HG03342 (cell line): ENCODE measurements around the gene C1QTNF1.

Experiments used
- ATAC-seq: cut with Tn5 transposase; IDR thresholded peaks from one replicate; pipeline ENCODE4 v1.9.1; 2021; ENCODE audit warnings: mild to moderate bottlenecking, moderate library complexity; ENCODE audit not compliant: unreplicated experiment

C1QTNF1 gene

DNA sequence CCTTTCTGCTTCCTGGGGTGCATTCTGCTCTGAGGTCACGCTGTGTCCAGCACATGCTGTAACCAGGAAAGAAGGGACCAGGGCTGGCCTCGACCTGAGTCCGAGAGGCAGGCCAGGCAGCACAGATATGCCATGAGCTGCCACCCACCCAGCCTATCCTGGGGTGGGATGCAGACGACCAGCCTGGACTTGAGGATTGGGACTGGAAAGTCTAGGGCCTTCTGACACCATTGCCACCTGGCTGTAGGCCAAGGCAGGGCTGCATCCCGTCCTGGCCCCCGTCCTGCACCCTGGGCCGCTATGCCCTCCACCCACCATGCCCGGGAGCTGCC is 65.0 kb downstream of the C1QTNF1 start:
- ATAC-seq = no peak

DNA sequence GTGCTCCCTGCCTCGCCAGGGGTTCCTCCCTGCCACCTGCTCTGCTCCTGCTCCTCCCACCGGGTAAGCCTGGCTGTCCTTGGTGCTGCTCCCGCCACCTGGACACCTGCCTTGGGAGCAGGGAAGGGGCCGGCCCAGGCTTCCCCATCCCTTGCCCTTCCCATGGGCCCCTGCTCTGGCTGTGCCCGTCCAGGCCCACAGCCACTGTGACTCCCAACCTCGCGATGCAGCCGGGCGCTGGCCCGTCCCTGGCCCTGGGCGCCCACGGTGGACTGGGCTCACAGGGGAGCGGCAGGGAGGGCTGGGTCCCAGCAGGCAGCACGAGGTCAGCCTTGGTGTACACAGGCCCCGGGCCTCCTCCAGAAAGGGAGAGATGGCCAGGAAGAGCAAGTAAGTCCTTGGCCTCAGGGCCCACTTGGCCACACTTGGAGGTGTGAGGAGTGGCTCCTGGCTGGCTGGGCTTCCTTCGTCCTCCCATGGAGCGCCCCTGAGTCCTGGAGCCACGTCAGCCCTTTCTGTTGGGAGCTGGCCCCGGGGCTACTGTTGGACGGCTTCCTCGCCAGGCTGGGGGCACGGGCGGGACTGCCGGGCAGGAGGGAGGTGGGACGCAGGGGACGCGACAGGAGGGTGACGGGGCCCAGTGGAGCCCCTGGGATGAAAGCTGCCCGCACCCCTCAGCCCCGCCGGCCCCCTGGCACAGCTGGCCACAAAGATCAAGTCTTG is 65.9 kb downstream of the C1QTNF1 start:
- no peak for ATAC-seq

DNA sequence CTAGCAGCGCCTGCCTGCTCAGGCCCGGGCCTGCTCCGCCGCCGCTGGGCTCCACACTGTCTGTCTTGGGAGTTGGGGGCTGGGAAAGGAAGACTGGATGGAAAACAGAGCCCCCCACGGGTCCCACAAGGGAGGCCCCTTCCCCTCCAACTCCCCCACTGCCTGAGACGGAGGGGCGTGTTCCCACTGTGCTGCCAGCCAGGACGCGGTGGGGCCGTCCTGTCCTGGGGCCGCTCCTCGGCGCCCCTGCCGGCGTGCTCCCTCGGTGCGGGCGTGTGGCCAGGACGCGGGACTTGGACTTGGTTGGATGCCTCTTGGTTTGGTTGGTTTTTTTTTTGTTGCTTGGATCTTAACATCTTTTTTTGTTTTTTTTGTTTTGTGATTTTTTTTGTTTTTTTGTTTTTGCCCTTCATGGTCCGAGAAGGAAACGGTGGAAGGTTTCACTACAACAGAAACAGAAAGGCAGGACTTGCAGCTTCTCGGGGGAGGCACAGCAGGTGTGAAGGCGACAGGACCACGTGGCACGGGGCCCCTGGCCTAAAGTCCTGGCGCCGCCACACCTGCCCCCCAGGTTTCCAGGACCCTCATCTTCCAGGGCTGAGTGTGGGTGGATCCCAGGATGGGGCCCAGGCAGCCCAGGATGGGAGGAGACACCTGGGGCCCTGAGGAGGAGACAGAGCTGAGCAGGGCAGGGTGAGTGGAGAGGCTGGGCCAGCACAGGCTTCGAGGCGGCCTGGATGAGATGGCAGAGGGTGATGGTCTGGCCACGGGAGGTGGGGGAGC is 66.7 kb downstream of the C1QTNF1 start:
- no peak for ATAC-seq

DNA sequence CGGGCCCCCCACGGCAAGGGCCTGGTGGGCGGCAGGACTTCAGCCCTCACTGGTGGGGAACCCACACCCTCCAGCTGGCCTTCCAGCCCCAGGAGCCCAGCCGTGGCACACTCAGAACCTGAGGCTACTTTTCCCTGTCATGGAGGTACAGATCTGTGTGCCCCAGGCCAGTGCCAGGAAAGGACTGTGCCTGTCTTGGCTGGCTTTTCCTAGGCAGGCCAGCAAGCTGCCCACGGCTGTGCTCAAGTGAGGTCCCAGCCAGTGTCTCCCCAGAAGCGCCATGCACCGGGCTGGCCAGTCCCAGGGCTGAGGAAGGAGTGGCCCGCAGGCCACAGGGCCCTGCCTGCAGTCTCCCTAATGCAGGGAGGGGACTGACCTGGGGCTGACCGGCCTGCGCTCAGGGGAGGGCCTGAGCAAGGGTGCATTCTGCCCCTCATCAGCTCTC is 67.3 kb downstream of the C1QTNF1 start:
- ATAC-seq = no peak

DNA sequence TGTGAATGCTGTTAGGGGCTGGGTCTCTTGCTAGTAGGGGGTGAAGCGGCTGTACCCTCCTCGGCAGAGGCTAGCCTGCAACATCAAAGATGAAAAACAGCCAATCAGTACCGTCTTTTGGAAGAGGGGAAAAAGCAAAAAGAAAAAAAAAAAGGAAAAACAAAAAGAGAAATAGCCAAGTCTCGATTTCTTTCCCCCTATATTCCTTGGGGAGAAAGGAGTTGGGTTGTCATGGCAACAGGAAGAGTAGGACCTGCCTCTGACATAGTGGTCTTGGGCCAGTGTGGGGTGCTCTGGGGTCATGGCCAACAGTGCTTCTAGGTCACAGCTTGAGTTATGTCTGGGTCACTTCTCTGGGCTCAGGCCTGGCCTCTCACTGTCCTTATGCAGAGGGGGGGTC is 68.6 kb downstream of the C1QTNF1 start:
- ATAC-seq = no peak

DNA sequence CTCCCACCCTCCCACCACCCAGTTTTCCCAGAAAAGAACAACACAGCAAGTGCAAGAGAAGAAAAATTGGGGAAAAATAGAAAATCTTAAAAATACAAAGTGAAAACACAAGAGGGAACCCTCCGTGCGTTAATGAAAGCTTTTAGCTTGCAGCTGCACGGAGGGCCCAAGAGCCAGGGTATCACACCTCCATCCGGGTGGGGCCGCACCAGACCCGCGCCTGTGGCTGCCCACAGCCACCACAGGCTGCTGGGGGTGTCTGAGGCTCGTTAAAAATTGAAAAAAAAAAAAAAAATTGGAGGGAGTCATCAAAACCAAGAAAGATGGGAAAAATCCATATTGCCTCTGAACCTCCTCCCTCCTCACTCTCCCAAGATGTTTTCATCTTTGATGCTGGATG is 69.3 kb downstream of the C1QTNF1 start:
- ATAC-seq = no peak

DNA sequence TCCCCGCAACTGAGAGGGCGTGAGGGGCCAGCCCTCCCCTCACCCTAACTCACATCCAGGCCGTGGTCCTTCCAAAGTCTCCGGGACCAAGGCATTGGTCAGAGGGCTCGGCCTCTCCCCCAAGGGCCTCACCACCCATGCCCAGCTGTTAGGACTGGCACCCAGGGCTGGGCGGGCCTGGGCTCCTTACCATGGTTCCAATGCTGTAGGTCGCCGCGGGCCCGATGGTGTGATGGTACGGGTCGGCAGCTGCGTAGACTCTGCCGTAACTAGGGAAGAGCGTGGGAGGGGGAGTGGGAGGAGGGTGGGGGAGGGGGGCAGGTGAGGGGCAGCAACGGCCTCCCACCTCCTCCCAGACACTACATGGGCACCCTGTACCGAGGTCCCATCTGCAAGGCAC is 70.3 kb downstream of the C1QTNF1 start:
- no peak for ATAC-seq

DNA sequence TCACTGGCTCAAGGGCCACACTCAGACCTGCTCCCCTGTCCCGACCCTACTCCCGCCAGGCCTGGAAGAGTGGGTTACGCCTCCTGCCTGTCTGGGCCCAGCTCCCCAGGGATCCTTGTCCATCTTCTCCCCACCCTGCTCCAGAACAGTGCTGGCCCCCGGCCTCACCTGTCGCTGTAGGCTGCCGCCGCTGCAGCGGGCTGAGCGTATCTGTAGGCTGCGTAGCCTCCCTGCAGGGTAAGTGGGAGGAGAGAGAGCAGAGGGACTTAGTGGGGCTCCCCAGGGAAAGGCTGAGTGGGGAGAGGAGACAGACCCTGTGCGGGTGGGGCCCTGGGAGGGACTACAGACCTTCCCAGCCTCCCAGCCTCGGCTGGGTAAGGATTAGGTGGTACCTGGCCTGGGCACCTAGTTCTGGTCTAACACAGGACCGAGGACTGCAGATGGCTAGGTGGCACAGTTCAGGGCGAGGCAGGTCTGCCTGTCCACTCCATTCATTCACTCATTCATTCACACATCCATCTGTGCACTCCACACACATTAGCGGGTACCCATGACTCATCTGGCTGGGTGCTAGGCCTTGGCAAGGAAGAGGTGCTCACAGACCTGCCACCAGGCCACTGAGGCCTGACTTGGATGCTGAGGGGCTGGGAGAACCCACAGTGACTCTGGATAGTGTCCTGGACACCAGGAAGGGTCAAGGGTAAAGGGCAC is 71.5 kb downstream of the C1QTNF1 start:
- no peak for ATAC-seq

DNA sequence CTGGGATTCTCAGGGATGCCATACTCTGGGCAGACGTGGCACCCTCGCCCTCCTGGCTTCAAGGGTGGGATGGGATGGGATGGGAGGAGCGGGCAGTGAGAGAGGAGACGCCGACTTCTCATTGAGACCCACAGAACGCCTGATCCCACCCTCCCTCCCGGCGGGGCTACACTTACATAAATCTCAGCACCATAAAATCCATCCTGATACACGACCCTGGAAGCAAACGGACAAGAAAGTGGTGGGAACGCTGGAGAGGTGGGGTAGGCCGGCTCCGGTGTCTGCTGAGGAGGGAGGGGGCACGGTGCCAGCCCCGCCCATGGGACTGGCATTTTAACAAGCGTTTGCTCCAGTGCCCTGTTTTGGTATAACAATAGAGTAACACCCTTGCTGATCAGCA is 72.5 kb downstream of the C1QTNF1 start:
- ATAC-seq = no peak

DNA sequence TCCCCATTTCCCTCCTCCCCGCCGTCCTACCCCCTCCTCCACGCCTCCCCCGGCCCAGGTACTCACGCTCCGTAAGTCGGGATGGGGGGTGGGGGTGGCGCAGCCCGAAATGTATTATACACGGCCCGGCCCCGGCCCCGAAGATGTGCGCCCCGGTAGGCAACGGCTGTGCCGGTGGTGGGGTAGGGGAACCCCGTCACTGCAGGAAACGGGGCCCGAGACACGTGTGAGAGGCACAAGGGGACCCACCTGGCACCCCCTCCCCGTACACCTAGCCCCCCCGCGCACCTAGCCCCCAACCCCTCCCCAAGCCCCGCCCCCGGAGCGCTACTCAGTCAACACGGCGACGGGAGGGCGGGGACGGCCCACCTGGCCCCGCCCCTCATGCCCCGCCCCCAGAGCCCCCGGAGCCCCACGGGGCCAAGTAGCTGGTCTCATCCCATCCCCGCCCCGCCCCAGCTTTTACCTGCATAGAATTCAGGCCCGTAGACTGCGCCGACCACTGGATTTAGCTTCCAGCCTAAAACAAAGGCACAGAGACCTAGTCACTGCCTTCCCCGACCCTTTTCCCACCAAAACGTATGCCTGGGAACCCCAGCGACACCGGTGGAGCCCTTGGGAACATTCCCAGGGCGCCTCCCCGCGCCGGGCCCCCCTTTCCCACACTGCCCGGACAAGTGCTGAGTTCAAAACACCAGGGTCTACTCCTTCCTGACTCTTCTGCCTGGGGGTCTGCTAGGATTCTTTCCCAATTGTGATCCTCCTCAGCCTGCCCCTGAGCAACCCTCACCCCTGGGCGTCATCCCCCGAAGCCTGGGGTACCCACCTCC is 73.5 kb downstream of the C1QTNF1 start:
- no peak for ATAC-seq

DNA sequence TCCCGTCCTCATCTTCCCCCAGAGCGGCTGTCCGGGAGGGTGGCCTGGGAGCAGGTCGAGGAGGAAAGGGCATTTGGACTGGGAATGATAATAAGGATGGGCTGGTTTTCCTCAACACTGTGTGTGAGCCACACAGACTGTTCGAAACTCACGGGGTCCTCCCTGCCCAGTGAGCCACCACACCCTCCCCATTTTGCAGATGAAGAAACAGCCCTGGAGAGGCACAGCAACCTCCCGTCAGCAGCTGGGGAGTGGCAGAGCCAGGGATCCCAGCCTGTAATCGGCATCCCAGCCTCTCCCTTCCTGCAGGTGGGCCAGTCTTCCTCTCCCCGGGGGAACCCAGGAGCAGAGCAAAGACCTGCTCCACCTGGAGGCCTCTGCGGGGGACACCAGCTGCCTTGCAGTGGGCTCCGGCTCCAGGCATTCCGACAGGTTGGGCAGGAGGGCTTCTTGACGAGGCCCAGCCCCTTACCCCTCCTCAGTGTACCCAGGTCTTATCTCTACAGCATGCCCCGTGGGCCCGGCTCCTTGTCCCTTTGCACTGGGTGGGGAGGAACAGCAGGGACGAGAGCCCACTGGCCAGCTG is 74.4 kb downstream of the C1QTNF1 start:
- ATAC-seq = no peak
